ENCODE results near the gene ZNF385B. TPM values are rescaled to one million over a fixed set of nuclear protein-coding genes. Genes with fewer than 3 reads are reported as not detected.

Gene ZNF385B
- polyA plus RNA-seq, 4 donors, result 0.21 to 2.3 (median 0.22) TPM; not detected in 1

DNA sequence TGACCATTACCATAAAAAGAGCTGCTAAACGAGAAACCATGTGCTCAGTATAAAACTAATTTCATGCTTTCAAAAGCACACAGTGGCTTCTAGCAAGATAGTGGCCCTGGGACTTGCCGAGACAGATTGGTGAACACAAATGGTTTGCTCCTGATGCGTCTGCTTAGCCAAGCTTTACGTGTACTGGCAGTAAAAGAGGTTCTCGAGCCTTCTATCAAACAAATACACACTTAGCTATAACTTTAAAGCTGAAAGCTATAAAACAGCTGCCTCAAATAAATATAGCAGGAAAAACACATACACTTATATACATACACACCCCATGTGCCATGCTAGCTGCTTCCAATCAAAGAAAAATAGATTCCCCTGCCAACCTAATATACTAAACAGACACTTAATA, 117.0 kb downstream of the ZNF385B start:
- DNase-seq (no peak), FAIRE-seq (no peak)
- H3K36me3 ChIP-seq (ENCODE audit: control insufficient read depth in 3 of 3, insufficient read depth in 2 of 3, low read depth in 1 of 3, low read length in 3 of 3), result no peaks in the 10 kb centered on the region
- H3K4me1 ChIP-seq (ENCODE audit: control insufficient read depth in 3 of 3, insufficient read depth in 2 of 3, low read depth in 1 of 3, low read length in 2 of 3), result no peaks in the 10 kb centered on the region
- no peaks in the 10 kb centered on the region for H3K27me3 ChIP-seq (ENCODE audit: control insufficient read depth in 3 of 3, insufficient read depth in 3 of 3, low read length in 3 of 3)
- no peak overlapping the region for H3K4me3 ChIP-seq (ENCODE audit: low read depth in 1 of 3, low read length in 3 of 3)
- H3K9me3 ChIP-seq (ENCODE audit: control insufficient read depth in 2 of 2, insufficient read depth in 1 of 2, low read depth in 1 of 2, low read length in 1 of 2), result no peaks in the 10 kb centered on the region
- WGBS, 3 donors, result 69 to 71% (median 71%) methylated on average over 5 of the region's 5 CpGs
- no peak overlapping the region for H3K27ac ChIP-seq (ENCODE audit: low read depth in 1 of 3, low read length in 2 of 3)

DNA sequence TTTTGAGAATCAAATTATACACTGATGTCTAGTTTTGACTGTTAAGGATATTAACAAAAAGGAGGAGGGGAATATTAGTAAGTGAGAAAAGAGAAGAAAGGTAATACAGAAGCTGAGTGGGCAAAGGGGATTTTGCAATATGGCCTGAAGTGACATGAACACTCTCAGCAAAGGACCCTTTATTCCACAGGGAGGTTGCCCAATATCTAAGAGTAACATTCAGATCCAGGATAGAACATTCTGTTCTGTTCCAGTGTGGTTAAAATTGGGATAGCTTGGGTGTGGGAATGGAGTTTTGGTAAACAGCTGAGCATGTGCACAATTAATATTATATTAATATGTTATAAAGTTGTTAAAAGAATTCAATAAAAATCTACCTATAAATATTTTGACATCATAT, 120.1 kb downstream of the ZNF385B start:
- H3K9me3 ChIP-seq (ENCODE audit: control insufficient read depth in 2 of 2, insufficient read depth in 1 of 2, low read depth in 1 of 2, low read length in 1 of 2), result no peaks in the 10 kb centered on the region
- H3K36me3 ChIP-seq (ENCODE audit: control insufficient read depth in 3 of 3, insufficient read depth in 2 of 3, low read depth in 1 of 3, low read length in 3 of 3), result no peaks in the 10 kb centered on the region
- FAIRE-seq (no peak), DNase-seq (no peak)
- H3K27me3 ChIP-seq (ENCODE audit: control insufficient read depth in 3 of 3, insufficient read depth in 3 of 3, low read length in 3 of 3), result no peaks in the 10 kb centered on the region
- H3K4me1 ChIP-seq (ENCODE audit: control insufficient read depth in 3 of 3, insufficient read depth in 2 of 3, low read depth in 1 of 3, low read length in 2 of 3), result no peaks in the 10 kb centered on the region
- no peak overlapping the region for H3K27ac ChIP-seq (ENCODE audit: low read depth in 1 of 3, low read length in 2 of 3)
- no peak overlapping the region for H3K4me3 ChIP-seq (ENCODE audit: low read depth in 1 of 3, low read length in 3 of 3)

DNA sequence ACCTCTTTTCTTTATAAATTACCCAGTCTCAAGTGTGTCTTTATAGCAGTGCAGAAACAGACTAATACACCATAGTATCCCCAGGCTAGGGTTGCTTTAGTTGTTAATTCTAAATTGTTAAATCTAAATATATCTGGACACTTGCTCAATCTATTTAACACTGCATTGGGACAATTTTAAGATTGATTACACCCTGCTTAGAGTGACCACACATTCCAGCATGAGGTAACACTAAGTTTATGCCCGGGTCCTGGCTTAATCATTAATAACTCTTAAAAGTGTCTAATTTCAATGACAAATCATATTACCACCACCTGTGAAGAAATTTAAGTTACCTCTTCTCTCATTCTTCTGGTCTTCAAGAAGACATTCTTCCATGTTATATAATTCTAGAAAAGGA, 131.4 kb downstream of the ZNF385B start:
- Histone ChIP-seq H3K4me3 (ENCODE audit: low read depth in 1 of 3, low read length in 3 of 3) (no peak overlapping the region), H3K9me3 (ENCODE audit: control insufficient read depth in 2 of 2, insufficient read depth in 1 of 2, low read depth in 1 of 2, low read length in 1 of 2) (no peaks in the 10 kb centered on the region), H3K27me3 (ENCODE audit: control insufficient read depth in 3 of 3, insufficient read depth in 3 of 3, low read length in 3 of 3) (no peaks in the 10 kb centered on the region), H3K36me3 (ENCODE audit: control insufficient read depth in 3 of 3, insufficient read depth in 2 of 3, low read depth in 1 of 3, low read length in 3 of 3) (no peaks in the 10 kb centered on the region), H3K27ac (ENCODE audit: low read depth in 1 of 3, low read length in 2 of 3) (no peak overlapping the region), H3K4me1 (ENCODE audit: control insufficient read depth in 3 of 3, insufficient read depth in 2 of 3, low read depth in 1 of 3, low read length in 2 of 3) (no peaks in the 10 kb centered on the region)
- DNase-seq (no peak), FAIRE-seq (no peak)
- WGBS, 3 donors, result 22 to 51% (median 44%) methylated on average over 1 of the region's 1 CpG

DNA sequence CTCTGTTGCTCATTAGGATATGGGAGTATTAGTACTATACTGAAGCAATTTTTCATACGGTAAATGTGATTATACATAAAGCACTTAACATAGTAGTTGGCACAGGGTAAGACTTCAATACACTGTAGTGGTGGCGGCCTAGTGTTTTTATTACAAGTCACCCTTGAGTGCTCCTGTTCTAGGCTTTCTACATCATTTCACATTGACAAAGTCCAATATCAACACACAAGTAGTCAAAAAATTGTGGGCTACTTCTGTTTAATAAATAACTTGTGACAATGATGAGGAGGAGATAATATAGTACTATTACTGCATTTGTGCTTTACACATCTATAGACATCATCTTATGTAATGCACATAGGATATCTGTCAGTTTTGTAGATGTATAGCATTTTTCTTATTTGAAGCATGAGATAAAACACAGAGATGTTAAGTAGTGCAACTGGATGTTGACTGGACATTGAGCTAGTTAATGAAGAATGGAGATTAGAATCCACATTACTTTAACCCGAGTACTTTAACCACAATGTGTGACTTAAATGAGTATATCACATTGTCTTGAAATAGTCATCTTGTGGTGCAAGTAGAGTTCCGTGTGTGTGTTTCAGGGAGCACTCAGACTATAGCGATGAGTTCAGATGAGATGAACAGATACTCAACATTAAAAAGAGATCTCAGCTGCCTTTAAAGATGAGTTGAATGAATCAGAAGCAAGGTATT, 134.8 kb downstream of the ZNF385B start:
- no peaks in the 10 kb centered on the region for H3K9me3 ChIP-seq (ENCODE audit: control insufficient read depth in 2 of 2, insufficient read depth in 1 of 2, low read depth in 1 of 2, low read length in 1 of 2)
- H3K27ac ChIP-seq (ENCODE audit: low read depth in 1 of 3, low read length in 2 of 3), result no peak overlapping the region
- H3K36me3 ChIP-seq (ENCODE audit: control insufficient read depth in 3 of 3, insufficient read depth in 2 of 3, low read depth in 1 of 3, low read length in 3 of 3), result no peaks in the 10 kb centered on the region
- H3K4me1 ChIP-seq (ENCODE audit: control insufficient read depth in 3 of 3, insufficient read depth in 2 of 3, low read depth in 1 of 3, low read length in 2 of 3), result no peaks in the 10 kb centered on the region
- 88 to 92% (median 88%) methylated on average over 5 of the region's 5 CpGs for WGBS, 3 donors
- H3K27me3 ChIP-seq (ENCODE audit: control insufficient read depth in 3 of 3, insufficient read depth in 3 of 3, low read length in 3 of 3), result no peaks in the 10 kb centered on the region
- no peak overlapping the region for H3K4me3 ChIP-seq (ENCODE audit: low read depth in 1 of 3, low read length in 3 of 3)
- no peak for DNase-seq
- no peak for FAIRE-seq

DNA sequence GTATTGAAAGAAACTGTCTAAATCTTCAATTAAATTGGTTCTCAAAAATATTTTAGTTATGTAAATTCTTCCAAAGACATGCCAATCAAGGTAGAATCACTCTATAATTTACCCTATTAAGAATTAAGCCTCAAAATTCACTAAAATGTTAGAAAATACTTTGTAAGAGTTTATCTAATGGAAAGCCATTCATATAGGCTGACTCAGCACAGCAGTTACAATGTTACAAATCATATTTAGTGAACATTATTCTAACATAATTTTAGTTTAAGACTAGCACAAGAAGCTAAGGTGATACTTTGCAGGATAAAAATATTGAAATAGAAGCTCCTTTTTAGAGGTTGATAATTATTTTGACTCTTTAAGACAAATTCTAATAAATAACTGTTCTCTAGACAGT, 137.0 kb downstream of the ZNF385B start:
- Histone ChIP-seq H3K4me3 (ENCODE audit: low read depth in 1 of 3, low read length in 3 of 3) (no peak overlapping the region), H3K4me1 (ENCODE audit: control insufficient read depth in 3 of 3, insufficient read depth in 2 of 3, low read depth in 1 of 3, low read length in 2 of 3) (no peaks in the 10 kb centered on the region), H3K27me3 (ENCODE audit: control insufficient read depth in 3 of 3, insufficient read depth in 3 of 3, low read length in 3 of 3) (no peaks in the 10 kb centered on the region), H3K27ac (ENCODE audit: low read depth in 1 of 3, low read length in 2 of 3) (no peak overlapping the region), H3K9me3 (ENCODE audit: control insufficient read depth in 2 of 2, insufficient read depth in 1 of 2, low read depth in 1 of 2, low read length in 1 of 2) (no peaks in the 10 kb centered on the region), H3K36me3 (ENCODE audit: control insufficient read depth in 3 of 3, insufficient read depth in 2 of 3, low read depth in 1 of 3, low read length in 3 of 3) (no peaks in the 10 kb centered on the region)
- FAIRE-seq, result no peak
- DNase-seq, result no peak

DNA sequence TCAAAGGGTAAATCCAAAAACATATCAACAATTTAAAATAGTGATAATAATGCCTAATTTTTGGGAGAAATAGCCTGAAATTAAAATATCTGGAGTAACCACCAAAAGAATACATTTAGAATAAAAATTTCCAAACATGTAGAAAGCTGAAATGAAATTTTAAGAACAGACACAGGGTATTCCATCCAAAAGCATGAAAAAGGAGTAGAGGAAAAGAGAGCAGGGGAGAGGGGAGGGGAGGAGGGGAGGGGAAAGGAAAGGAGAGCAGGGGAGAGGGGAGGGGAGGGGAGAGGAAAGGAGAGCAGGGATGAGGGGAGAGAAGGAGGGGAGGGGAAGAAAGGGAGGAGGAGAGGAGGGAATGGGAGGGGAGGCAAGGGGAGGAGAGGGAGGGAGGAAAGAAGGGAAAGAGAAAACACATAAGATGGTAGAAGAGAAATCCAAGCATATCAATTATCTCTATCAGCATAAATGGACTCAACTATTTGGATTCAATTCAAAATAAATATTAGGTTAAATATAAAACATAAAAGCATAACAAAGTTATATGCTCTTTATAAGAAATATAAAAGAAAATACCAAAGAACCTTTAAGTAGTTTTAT, 141.1 kb downstream of the ZNF385B start:
- no peaks in the 10 kb centered on the region for H3K36me3 ChIP-seq (ENCODE audit: control insufficient read depth in 3 of 3, insufficient read depth in 2 of 3, low read depth in 1 of 3, low read length in 3 of 3)
- no peak overlapping the region for H3K4me3 ChIP-seq (ENCODE audit: low read depth in 1 of 3, low read length in 3 of 3)
- no peak overlapping the region for H3K27ac ChIP-seq (ENCODE audit: low read depth in 1 of 3, low read length in 2 of 3)
- no peaks in the 10 kb centered on the region for H3K4me1 ChIP-seq (ENCODE audit: control insufficient read depth in 3 of 3, insufficient read depth in 2 of 3, low read depth in 1 of 3, low read length in 2 of 3)
- no peaks in the 10 kb centered on the region for H3K9me3 ChIP-seq (ENCODE audit: control insufficient read depth in 2 of 2, insufficient read depth in 1 of 2, low read depth in 1 of 2, low read length in 1 of 2)
- no peak for FAIRE-seq
- no peak for DNase-seq
- H3K27me3 ChIP-seq (ENCODE audit: control insufficient read depth in 3 of 3, insufficient read depth in 3 of 3, low read length in 3 of 3), result no peaks in the 10 kb centered on the region

DNA sequence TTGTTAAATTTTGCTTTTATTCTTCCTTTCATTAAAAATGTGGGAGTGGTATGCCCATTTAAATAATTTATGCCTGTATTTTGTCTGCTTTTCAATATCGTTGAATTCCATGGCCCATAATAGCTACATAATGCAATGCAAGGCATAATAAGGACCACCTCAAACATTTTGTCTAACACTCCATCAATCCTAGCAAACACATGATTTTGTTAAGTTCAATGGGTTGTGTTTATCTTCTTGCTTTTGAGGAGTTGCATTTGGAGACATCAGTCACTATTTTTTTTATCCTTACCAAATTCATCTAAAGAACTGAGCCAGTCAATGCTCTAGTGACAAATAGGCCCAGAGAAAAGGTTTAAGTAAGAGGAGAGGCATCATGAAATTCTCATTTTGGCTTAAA, 145.5 kb downstream of the ZNF385B start:
- Histone ChIP-seq H3K4me3 (ENCODE audit: low read depth in 1 of 3, low read length in 3 of 3) (no peak overlapping the region), H3K27ac (ENCODE audit: low read depth in 1 of 3, low read length in 2 of 3) (no peak overlapping the region), H3K27me3 (ENCODE audit: control insufficient read depth in 3 of 3, insufficient read depth in 3 of 3, low read length in 3 of 3) (no peaks in the 10 kb centered on the region), H3K36me3 (ENCODE audit: control insufficient read depth in 3 of 3, insufficient read depth in 2 of 3, low read depth in 1 of 3, low read length in 3 of 3) (no peaks in the 10 kb centered on the region), H3K9me3 (ENCODE audit: control insufficient read depth in 2 of 2, insufficient read depth in 1 of 2, low read depth in 1 of 2, low read length in 1 of 2) (no peaks in the 10 kb centered on the region), H3K4me1 (ENCODE audit: control insufficient read depth in 3 of 3, insufficient read depth in 2 of 3, low read depth in 1 of 3, low read length in 2 of 3) (no peaks in the 10 kb centered on the region)
- no peak for DNase-seq
- FAIRE-seq, result no peak
- WGBS, 3 donors, result 86 to 91% (median 90%) methylated on average over 1 of the region's 1 CpG

DNA sequence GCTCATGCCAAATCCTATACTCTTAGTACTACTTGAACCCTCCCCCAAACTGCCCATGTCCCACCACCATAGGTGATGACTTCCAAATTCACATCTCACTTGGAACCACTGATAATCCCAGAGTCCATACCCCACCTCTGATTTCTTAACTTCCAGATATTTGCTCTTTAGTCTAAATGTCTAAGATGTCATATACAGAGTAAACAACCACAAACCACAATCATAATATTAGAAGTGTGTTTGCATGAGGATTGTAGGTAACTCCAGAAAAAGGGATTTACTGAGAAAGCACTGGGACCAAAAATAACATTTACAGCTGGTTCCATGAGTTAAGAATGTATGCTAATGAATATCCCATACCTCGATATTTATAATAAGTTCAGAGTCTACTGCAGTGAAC, 146.2 kb downstream of the ZNF385B start:
- no peak overlapping the region for H3K4me3 ChIP-seq (ENCODE audit: low read depth in 1 of 3, low read length in 3 of 3)
- H3K4me1 ChIP-seq (ENCODE audit: control insufficient read depth in 3 of 3, insufficient read depth in 2 of 3, low read depth in 1 of 3, low read length in 2 of 3), result no peaks in the 10 kb centered on the region
- DNase-seq, result no peak
- no peaks in the 10 kb centered on the region for H3K27me3 ChIP-seq (ENCODE audit: control insufficient read depth in 3 of 3, insufficient read depth in 3 of 3, low read length in 3 of 3)
- H3K36me3 ChIP-seq (ENCODE audit: control insufficient read depth in 3 of 3, insufficient read depth in 2 of 3, low read depth in 1 of 3, low read length in 3 of 3), result no peaks in the 10 kb centered on the region
- 39 to 70% (median 56%) methylated on average over 1 of the region's 1 CpG for WGBS, 3 donors
- H3K27ac ChIP-seq (ENCODE audit: low read depth in 1 of 3, low read length in 2 of 3), result no peak overlapping the region
- H3K9me3 ChIP-seq (ENCODE audit: control insufficient read depth in 2 of 2, insufficient read depth in 1 of 2, low read depth in 1 of 2, low read length in 1 of 2), result no peaks in the 10 kb centered on the region
- FAIRE-seq, result no peak

DNA sequence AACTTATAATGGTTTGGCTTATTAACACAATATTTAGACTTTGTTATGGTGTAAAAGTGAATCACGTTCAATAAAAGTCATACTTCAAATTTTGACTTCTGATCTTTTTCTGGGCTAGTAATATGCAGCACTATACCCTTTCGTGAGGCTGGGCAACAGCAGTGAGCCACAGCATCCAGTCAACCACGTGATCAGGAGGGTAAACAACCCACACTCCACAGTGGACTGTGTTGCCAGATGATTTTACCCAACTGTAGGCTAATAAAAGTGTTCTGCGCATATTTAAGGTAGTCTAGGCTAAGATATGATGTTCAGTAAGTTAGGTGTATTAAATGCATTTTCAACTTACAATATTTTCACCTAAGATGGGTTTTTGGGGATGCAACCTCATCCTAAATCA, 148.6 kb downstream of the ZNF385B start:
- FAIRE-seq (no peak), DNase-seq (no peak)
- Histone ChIP-seq H3K4me1 (ENCODE audit: control insufficient read depth in 3 of 3, insufficient read depth in 2 of 3, low read depth in 1 of 3, low read length in 2 of 3) (no peaks in the 10 kb centered on the region), H3K9me3 (ENCODE audit: control insufficient read depth in 2 of 2, insufficient read depth in 1 of 2, low read depth in 1 of 2, low read length in 1 of 2) (no peaks in the 10 kb centered on the region), H3K27me3 (ENCODE audit: control insufficient read depth in 3 of 3, insufficient read depth in 3 of 3, low read length in 3 of 3) (no peaks in the 10 kb centered on the region), H3K27ac (ENCODE audit: low read depth in 1 of 3, low read length in 2 of 3) (no peak overlapping the region), H3K36me3 (ENCODE audit: control insufficient read depth in 3 of 3, insufficient read depth in 2 of 3, low read depth in 1 of 3, low read length in 3 of 3) (no peaks in the 10 kb centered on the region), H3K4me3 (ENCODE audit: low read depth in 1 of 3, low read length in 3 of 3) (no peak overlapping the region)
- WGBS, 3 donors, result 53 to 69% (median 61%) methylated on average over 4 of the region's 4 CpGs
